Posterior vena cava (tissue), 2 donors: ENCODE results near the gene PPP2R5C. TPM values are rescaled to one million over a fixed set of nuclear protein-coding genes. Genes with fewer than 3 reads are reported as not detected.

Source experiments
- DNase-seq: peaks from one replicate; pipeline ENCODE4 v3.0.0-alpha.2; 2020; ENCODE audit warnings: low spot score
- intact Hi-C, 2 donors: fragments of 100-400 bp; cut with DNase I; formaldehyde crosslinking; loops; one replicate each; pipeline versions ENCODE4 v1.14.1 to v1.14.2; 2022 to 2023
- total RNA-seq, 2 donors: library from RNA; stranded (reverse); fragmentation: NEBNext Ultra II Directional; extraction: Animal tissue kit (Norgen Biotek cat#: 25700); gene quantifications; one replicate each; pipeline ENCODE4 v1.2.1, GENCODE V29; 2021
- donor health status: DM: yes; HTN: yes; CAD: no.
- donor health status: DM: yes; HTN: yes; CAD: no.

Gene PPP2R5C
- total RNA-seq, 2 donors from 2014 or later = 132 to 135 TPM

- intact Hi-C loops = no loop called here
- no peak for DNase-seq
These were observed 128.4 kb downstream of the PPP2R5C start for GRCh38 chr14:101889898-101890297.

GRCh38 chr14:101891471-101891870, 130.0 kb downstream of the PPP2R5C start:
- DNase-seq = no peak
- intact Hi-C loops = no loop called here

- intact Hi-C loops = no loop called here
- DNase-seq = no peak
These were observed 132.2 kb downstream of the PPP2R5C start for GRCh38 chr14:101893759-101894158.

- intact Hi-C loops = no loop called here
- no peak for DNase-seq
These were observed 133.0 kb downstream of the PPP2R5C start for GRCh38 chr14:101894365-101895081.

- DNase-seq = no peak
- intact Hi-C loops = no loop called here
These were observed 133.7 kb downstream of the PPP2R5C start for GRCh38 chr14:101895256-101895655.

- DNase-seq = no peak
- intact Hi-C loops = no loop called here
These were observed 135.8 kb downstream of the PPP2R5C start for GRCh38 chr14:101897326-101897725.

GRCh38 chr14:101898416-101898815, 136.9 kb downstream of the PPP2R5C start:
- no peak for DNase-seq
- intact Hi-C loops = no loop called here

- intact Hi-C loops = no loop called here
- DNase-seq = no peak
These were observed 137.8 kb downstream of the PPP2R5C start for GRCh38 chr14:101899263-101899662.

- DNase-seq = no peak
- intact Hi-C loops = no loop called here
These were observed 138.7 kb downstream of the PPP2R5C start for GRCh38 chr14:101900253-101900652.

- DNase-seq = no peak
- intact Hi-C loops = no loop called here
These were observed 141.6 kb downstream of the PPP2R5C start for GRCh38 chr14:101903111-101903561.

- intact Hi-C loops = no loop called here
- no peak for DNase-seq
These were observed 144.1 kb downstream of the PPP2R5C start for GRCh38 chr14:101905614-101906013.

- no peak for DNase-seq
- intact Hi-C loops = no loop called here
These were observed 145.1 kb downstream of the PPP2R5C start for GRCh38 chr14:101906645-101907044.

GRCh38 chr14:101907619-101908018, 146.1 kb downstream of the PPP2R5C start:
- intact Hi-C loops = no loop called here
- DNase-seq = no peak

GRCh38 chr14:101908795-101909194, 147.3 kb downstream of the PPP2R5C start:
- intact Hi-C loops = no loop called here
- DNase-seq = no peak

- intact Hi-C loops = no loop called here
- DNase-seq = no peak
These were observed 148.0 kb downstream of the PPP2R5C start for GRCh38 chr14:101909371-101910096.

GRCh38 chr14:101912841-101913240, 151.3 kb downstream of the PPP2R5C start:
- no peak for DNase-seq
- intact Hi-C loops = no loop called here

GRCh38 chr14:101914083-101914482, 152.6 kb downstream of the PPP2R5C start:
- DNase-seq = no peak
- intact Hi-C loops = no loop called here

GRCh38 chr14:101915871-101916815, 154.6 kb downstream of the PPP2R5C start:
- peak; percentile 74 for DNase-seq
- intact Hi-C loops = no loop called here

- intact Hi-C loops = no loop called here
These were observed 155.4 kb downstream of the PPP2R5C start for GRCh38 chr14:101916816-101917412.

More at GRCh38 chr14:101916816-101917412, 155.4 kb downstream of the PPP2R5C start:
- peak; percentile 74 for DNase-seq
